ENCODE data around the gene TRHDE. TPM values are rescaled to one million over a fixed set of nuclear protein-coding genes. Genes with fewer than 3 reads are reported as not detected.

The TRHDE gene
- total and polyA plus RNA-seq, 9 of the 15 experiments (the other 6 are each of a cell fraction or from before 2014, with no cell fraction given): 0.03 to 0.29 (median 0.09) TPM

GRCh38 chr12:72535212-72535990 is 263.2 kb downstream of the TRHDE start (continued):
- TF ChIP-seq ZFP91 (CRISPR knock-in tag; IDR thresholded peaks at IDR 0.05) (no peak), ZMIZ1 (IDR thresholded peaks at IDR 0.05; ENCODE audit: low read depth in 2 of 2, low read length in 2 of 2) (no peak), ATF1 (CRISPR knock-in tag; IDR thresholded peaks at IDR 0.05) (no peak), ATF1 (tag; IDR thresholded peaks at IDR 0.05) (no peak), DACH1 (IDR thresholded peaks at IDR 0.05; ENCODE audit: partially characterized antibody) (no peak), NCOA6 (IDR thresholded peaks at IDR 0.05) (no peak), SMARCA4 (IDR thresholded peaks at IDR 0.05) (no peak), KHSRP (IDR thresholded peaks at IDR 0.05) (no peak)
- TF ChIP-seq, protein P1, sequence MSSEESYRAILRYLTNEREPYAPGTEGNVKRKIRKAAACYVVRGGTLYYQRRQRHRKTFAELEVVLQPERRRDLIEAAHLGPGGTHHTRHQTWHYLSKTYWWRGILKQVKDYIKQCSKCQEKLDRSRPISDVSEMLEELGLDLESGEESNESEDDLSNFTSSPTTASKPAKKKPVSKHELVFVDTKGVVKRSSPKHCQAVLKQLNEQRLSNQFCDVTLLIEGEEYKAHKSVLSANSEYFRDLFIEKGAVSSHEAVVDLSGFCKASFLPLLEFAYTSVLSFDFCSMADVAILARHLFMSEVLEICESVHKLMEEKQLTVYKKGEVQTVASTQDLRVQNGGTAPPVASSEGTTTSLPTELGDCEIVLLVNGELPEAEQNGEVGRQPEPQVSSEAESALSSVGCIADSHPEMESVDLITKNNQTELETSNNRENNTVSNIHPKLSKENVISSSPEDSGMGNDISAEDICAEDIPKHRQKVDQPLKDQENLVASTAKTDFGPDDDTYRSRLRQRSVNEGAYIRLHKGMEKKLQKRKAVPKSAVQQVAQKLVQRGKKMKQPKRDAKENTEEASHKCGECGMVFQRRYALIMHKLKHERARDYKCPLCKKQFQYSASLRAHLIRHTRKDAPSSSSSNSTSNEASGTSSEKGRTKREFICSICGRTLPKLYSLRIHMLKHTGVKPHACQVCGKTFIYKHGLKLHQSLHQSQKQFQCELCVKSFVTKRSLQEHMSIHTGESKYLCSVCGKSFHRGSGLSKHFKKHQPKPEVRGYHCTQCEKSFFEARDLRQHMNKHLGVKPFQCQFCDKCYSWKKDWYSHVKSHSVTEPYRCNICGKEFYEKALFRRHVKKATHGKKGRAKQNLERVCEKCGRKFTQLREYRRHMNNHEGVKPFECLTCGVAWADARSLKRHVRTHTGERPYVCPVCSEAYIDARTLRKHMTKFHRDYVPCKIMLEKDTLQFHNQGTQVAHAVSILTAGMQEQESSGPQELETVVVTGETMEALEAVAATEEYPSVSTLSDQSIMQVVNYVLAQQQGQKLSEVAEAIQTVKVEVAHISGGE (CRISPR knock-in tag; IDR thresholded peaks at IDR 0.05): no peak
